Measurements from ENCODE around the gene GPNMB. TPM values are rescaled to one million over a fixed set of nuclear protein-coding genes. Genes with fewer than 3 reads are reported as not detected.
"Not testable (repeated sequence)": the region's sequence is repeated elsewhere in the genome, so short reads cannot be mapped to it uniquely, and the experiment has no call there.

The GPNMB gene
- total RNA-seq: under 1 TPM; 0.41 to 0.82 TPM

- H3K27me3 Mint-ChIP-seq: peaks cover 82% of the 10 kb centered on the region
- CTCF ChIA-PET: no interaction called here
Measured at GRCh38 chr7:23246555-23246954, at the start of gene GPNMB. GPNMB (plus strand) TSS chr7:23246775; CDS start chr7:23246858, 83 bp downstream.

GRCh38 chr7:23197745-23198144 is 48.8 kb upstream of the GPNMB start:
- H3K4me3 Mint-ChIP-seq; CTCF ChIA-PET; DNase-seq; H3K4me1 Mint-ChIP-seq; H3K9me3 Mint-ChIP-seq (ENCODE audit: low read depth); ATAC-seq; H3K27ac Mint-ChIP-seq; H3K27me3 Mint-ChIP-seq: not testable (repeated sequence)
- peaks cover 39% of the 10 kb centered on the region for H3K36me3 Mint-ChIP-seq

More at GRCh38 chr7:23246555-23246954, at the start of gene GPNMB:
- DNase-seq (no peak), ATAC-seq (no peak)
- H3K9me3 Mint-ChIP-seq (ENCODE audit: low read depth): no peaks in the 10 kb centered on the region
- H3K4me1 Mint-ChIP-seq: peaks cover 3% of the 10 kb centered on the region
- no peak within 1 kb of the TSS for H3K27ac Mint-ChIP-seq
- no peak within 1 kb of the TSS for H3K4me3 Mint-ChIP-seq
- H3K36me3 Mint-ChIP-seq: no peaks in the 10 kb centered on the region

- Mint-ChIP-seq H3K36me3 (peaks cover 51% of the 10 kb centered on the region), H3K4me3 (no peak overlapping the region), H3K4me1 (peaks cover 1% of the 10 kb centered on the region), H3K27ac (no peak overlapping the region), H3K9me3 (ENCODE audit: low read depth) (no peaks in the 10 kb centered on the region), H3K27me3 (peaks cover 1% of the 10 kb centered on the region)
- no peak for ATAC-seq
- DNase-seq: no peak
- CTCF ChIA-PET: no interaction called here
Measured at GRCh38 chr7:23200331-23200730, 46.2 kb upstream of the GPNMB start.

- H3K4me1 Mint-ChIP-seq: peaks cover 8% of the 10 kb centered on the region
- DNase-seq (no peak), ATAC-seq (no peak)
- peaks cover 43% of the 10 kb centered on the region for H3K36me3 Mint-ChIP-seq
- H3K27me3 Mint-ChIP-seq: peaks cover 26% of the 10 kb centered on the region
- H3K4me3 Mint-ChIP-seq: no peak overlapping the region
- CTCF ChIA-PET: no interaction called here
- no peak overlapping the region for H3K27ac Mint-ChIP-seq
- H3K9me3 Mint-ChIP-seq (ENCODE audit: low read depth): no peaks in the 10 kb centered on the region
Measured at GRCh38 chr7:23204241-23204640, 42.3 kb upstream of the GPNMB start.

- peaks cover 26% of the 10 kb centered on the region for H3K27me3 Mint-ChIP-seq
- H3K4me3 Mint-ChIP-seq: no peak overlapping the region
- peaks cover 34% of the 10 kb centered on the region for H3K36me3 Mint-ChIP-seq
- no peaks in the 10 kb centered on the region for H3K9me3 Mint-ChIP-seq (ENCODE audit: low read depth)
- no peak overlapping the region for H3K27ac Mint-ChIP-seq
- CTCF ChIA-PET: no interaction called here
- H3K4me1 Mint-ChIP-seq: peaks cover 8% of the 10 kb centered on the region
- DNase-seq (no peak), ATAC-seq (no peak)
Measured at GRCh38 chr7:23205577-23205908, 41.0 kb upstream of the GPNMB start.

GRCh38 chr7:23205909-23206767 is 40.4 kb upstream of the GPNMB start:
- H3K4me3 Mint-ChIP-seq: peak overlapping the region; percentile 11
- peaks cover 8% of the 10 kb centered on the region for H3K4me1 Mint-ChIP-seq
- peak; percentile 86 for ATAC-seq
- CTCF ChIA-PET: interaction anchor here (1.1 kb wide), 1 partner anchor 67 kb away, joined by 3 read pairs; no protein-coding TSS in a partner anchor
- peaks cover 26% of the 10 kb centered on the region for H3K27me3 Mint-ChIP-seq
- H3K36me3 Mint-ChIP-seq: peaks cover 34% of the 10 kb centered on the region
- H3K9me3 Mint-ChIP-seq (ENCODE audit: low read depth): no peaks in the 10 kb centered on the region
- H3K27ac Mint-ChIP-seq: peak overlapping the region; percentile 34
- DNase-seq: no peak

- peaks cover 8% of the 10 kb centered on the region for H3K4me1 Mint-ChIP-seq
- ATAC-seq (no peak), DNase-seq (no peak)
- peaks cover 26% of the 10 kb centered on the region for H3K27me3 Mint-ChIP-seq
- peak overlapping the region; percentile 11 for H3K4me3 Mint-ChIP-seq
- no peaks in the 10 kb centered on the region for H3K9me3 Mint-ChIP-seq (ENCODE audit: low read depth)
- H3K27ac Mint-ChIP-seq: no peak overlapping the region
- H3K36me3 Mint-ChIP-seq: peaks cover 27% of the 10 kb centered on the region
- CTCF ChIA-PET: interaction anchor here (1.1 kb wide), 1 partner anchor 66 kb away, joined by 3 read pairs; no protein-coding TSS in a partner anchor
Measured at GRCh38 chr7:23207021-23207420, 39.6 kb upstream of the GPNMB start.

GRCh38 chr7:23207884-23208283 is 38.7 kb upstream of the GPNMB start:
- peaks cover 27% of the 10 kb centered on the region for H3K36me3 Mint-ChIP-seq
- DNase-seq: no peak
- H3K9me3 Mint-ChIP-seq (ENCODE audit: low read depth): no peaks in the 10 kb centered on the region
- no peak overlapping the region for H3K4me3 Mint-ChIP-seq
- CTCF ChIA-PET: no interaction called here
- ATAC-seq: no peak
- peaks cover 34% of the 10 kb centered on the region for H3K27me3 Mint-ChIP-seq
- H3K4me1 Mint-ChIP-seq: peaks cover 8% of the 10 kb centered on the region
- no peak overlapping the region for H3K27ac Mint-ChIP-seq

GRCh38 chr7:23208316-23208715 is 38.3 kb upstream of the GPNMB start:
- Mint-ChIP-seq H3K27me3 (peaks cover 34% of the 10 kb centered on the region), H3K4me3 (no peak overlapping the region), H3K4me1 (peaks cover 8% of the 10 kb centered on the region), H3K36me3 (peaks cover 23% of the 10 kb centered on the region), H3K9me3 (ENCODE audit: low read depth) (no peaks in the 10 kb centered on the region), H3K27ac (no peak overlapping the region)
- CTCF ChIA-PET: no interaction called here
- ATAC-seq (no peak), DNase-seq (no peak)

GRCh38 chr7:23210506-23210905 is 36.1 kb upstream of the GPNMB start:
- peaks cover 5% of the 10 kb centered on the region for H3K4me1 Mint-ChIP-seq
- no peak overlapping the region for H3K27ac Mint-ChIP-seq
- DNase-seq (no peak), ATAC-seq (no peak)
- CTCF ChIA-PET: no interaction called here
- H3K9me3 Mint-ChIP-seq (ENCODE audit: low read depth): no peaks in the 10 kb centered on the region
- no peak overlapping the region for H3K4me3 Mint-ChIP-seq
- H3K27me3 Mint-ChIP-seq: peaks cover 34% of the 10 kb centered on the region
- peaks cover 8% of the 10 kb centered on the region for H3K36me3 Mint-ChIP-seq

- Mint-ChIP-seq H3K9me3 (ENCODE audit: low read depth) (no peaks in the 10 kb centered on the region), H3K27ac (no peak overlapping the region), H3K27me3 (peaks cover 31% of the 10 kb centered on the region), H3K4me1 (peaks cover 2% of the 10 kb centered on the region), H3K36me3 (peaks cover 2% of the 10 kb centered on the region), H3K4me3 (no peak overlapping the region)
- no peak for DNase-seq
- ATAC-seq: no peak
- CTCF ChIA-PET: no interaction called here
Measured at GRCh38 chr7:23211589-23211988, 35.0 kb upstream of the GPNMB start.

- ATAC-seq (no peak), DNase-seq (no peak)
- H3K27ac Mint-ChIP-seq: no peak overlapping the region
- H3K4me3 Mint-ChIP-seq: no peak overlapping the region
- no peaks in the 10 kb centered on the region for H3K36me3 Mint-ChIP-seq
- H3K9me3 Mint-ChIP-seq (ENCODE audit: low read depth): no peaks in the 10 kb centered on the region
- H3K27me3 Mint-ChIP-seq: peaks cover 23% of the 10 kb centered on the region
- CTCF ChIA-PET: no interaction called here
- no peaks in the 10 kb centered on the region for H3K4me1 Mint-ChIP-seq
Measured at GRCh38 chr7:23212395-23212794, 34.2 kb upstream of the GPNMB start.

- no peak overlapping the region for H3K27ac Mint-ChIP-seq
- CTCF ChIA-PET: no interaction called here
- H3K4me3 Mint-ChIP-seq: no peak overlapping the region
- peaks cover 23% of the 10 kb centered on the region for H3K27me3 Mint-ChIP-seq
- ATAC-seq: no peak
- no peaks in the 10 kb centered on the region for H3K36me3 Mint-ChIP-seq
- H3K4me1 Mint-ChIP-seq: no peaks in the 10 kb centered on the region
- DNase-seq: no peak
- no peaks in the 10 kb centered on the region for H3K9me3 Mint-ChIP-seq (ENCODE audit: low read depth)
Measured at GRCh38 chr7:23212841-23213240, 33.7 kb upstream of the GPNMB start.

- no peaks in the 10 kb centered on the region for H3K9me3 Mint-ChIP-seq (ENCODE audit: low read depth)
- H3K36me3 Mint-ChIP-seq: no peaks in the 10 kb centered on the region
- DNase-seq (no peak), ATAC-seq (no peak)
- no peak overlapping the region for H3K27ac Mint-ChIP-seq
- H3K27me3 Mint-ChIP-seq: peaks cover 21% of the 10 kb centered on the region
- CTCF ChIA-PET: no interaction called here
- no peak overlapping the region for H3K4me3 Mint-ChIP-seq
- no peaks in the 10 kb centered on the region for H3K4me1 Mint-ChIP-seq
Measured at GRCh38 chr7:23213755-23214154, 32.8 kb upstream of the GPNMB start.
